Right hindlimb (tissue), 1 donor: ENCODE measurements around the gene BBS1.
"Not testable (repeated sequence)": the region's sequence is repeated elsewhere in the genome, so short reads cannot be mapped to it uniquely, and the experiment has no call there.

Experiments used
- DNase-seq: peaks from one replicate; pipeline ENCODE4 v3.0.0-alpha.2; 2018

The BBS1 gene

DNA sequence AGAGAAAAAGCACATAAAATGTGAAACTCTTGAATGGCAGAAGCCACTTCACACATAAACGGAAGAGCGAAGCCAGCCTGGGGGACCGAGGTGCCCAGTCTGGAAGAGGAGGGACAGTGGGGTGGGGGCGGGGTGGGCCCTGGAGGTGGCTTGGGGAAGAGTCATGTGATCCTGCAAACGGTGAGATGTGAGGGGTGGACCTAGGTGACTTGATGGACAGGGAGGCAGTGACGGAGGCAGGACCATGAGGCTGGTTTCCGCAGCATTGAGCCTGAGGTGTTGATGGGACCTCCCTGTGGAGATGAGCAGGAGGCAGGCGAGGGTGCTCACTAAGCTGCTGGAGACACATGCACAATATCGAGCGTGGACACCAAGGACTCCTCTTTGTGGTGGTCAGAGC is 18.6 kb downstream of the BBS1 start:
- DNase-seq = no peak

DNA sequence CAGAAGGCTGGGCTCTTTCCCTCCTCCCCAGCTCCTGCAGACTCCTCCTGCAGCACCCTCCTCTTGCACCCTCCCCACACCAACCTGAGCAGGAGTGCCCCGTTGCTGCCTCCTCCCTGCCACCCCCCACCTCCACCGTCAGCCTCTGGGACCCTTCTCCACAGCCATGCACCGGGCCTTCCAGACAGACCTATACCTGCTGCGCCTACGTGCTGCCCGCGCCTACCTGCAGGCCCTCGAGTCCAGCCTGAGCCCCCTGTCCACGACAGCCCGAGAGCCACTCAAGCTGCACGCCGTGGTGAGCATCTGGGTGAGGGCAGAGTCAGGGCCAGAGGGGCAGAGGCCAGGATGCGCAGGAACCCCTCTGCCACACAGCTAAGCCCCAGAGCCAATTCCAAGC is 19.2 kb downstream of the BBS1 start:
- no peak for DNase-seq

DNA sequence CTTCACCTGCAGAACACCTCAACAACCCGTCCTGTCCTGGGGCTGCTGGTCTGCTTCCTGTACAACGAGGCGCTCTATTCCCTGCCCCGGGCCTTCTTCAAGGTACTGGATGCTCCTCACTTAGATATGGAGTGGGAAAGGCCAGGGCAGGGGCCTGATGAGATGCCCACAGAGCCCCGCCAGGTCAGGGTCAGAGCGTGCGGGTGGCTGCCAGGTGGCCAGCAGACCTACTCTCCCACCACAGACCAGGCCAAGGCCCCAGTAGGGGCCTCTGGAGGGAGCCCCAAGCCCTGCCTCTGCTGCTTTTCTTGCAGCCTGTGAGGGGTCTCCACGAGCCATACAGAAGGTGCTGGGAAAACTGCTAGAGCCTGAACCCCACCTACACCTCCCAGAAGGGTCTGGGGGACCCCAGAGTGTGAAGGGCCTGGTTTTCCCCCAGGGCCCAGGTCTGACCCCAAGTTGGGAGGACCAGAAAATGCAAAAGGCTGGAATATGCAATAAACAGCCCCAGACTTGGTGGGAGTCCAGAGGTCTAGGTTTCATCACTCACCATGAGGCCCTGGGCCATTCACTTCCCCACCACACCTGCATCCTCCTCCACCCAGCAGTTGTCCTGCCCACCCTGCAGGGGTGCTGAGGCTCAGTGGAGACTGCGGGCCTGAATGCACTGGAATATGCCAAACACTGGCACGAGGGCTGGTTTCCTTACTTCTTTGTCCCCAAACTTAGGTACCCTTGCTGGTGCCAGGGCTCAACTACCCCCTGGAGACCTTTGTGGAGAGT is 20.7 kb downstream of the BBS1 start:
- no peak for DNase-seq

DNA sequence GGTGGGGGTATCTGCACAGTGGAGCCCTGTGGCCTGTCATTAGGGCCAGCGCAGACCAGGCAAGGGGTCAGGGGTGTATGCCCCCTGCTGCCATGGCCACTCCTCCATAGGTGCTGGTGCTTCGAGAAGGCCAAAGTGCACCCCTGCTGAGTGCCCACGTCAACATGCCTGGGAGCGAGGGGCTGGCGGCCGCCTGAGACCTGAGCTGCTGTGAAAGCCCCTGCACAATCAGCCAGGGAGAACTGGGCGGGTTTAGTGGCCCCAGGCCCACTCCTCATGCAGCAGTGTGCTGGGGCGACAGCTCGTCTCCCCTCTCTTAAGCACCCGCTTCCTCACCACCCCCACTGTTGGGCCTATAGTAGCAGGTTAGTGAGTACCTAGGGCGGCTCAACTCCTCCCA is 21.4 kb downstream of the BBS1 start:
- DNase-seq = no peak

DNA sequence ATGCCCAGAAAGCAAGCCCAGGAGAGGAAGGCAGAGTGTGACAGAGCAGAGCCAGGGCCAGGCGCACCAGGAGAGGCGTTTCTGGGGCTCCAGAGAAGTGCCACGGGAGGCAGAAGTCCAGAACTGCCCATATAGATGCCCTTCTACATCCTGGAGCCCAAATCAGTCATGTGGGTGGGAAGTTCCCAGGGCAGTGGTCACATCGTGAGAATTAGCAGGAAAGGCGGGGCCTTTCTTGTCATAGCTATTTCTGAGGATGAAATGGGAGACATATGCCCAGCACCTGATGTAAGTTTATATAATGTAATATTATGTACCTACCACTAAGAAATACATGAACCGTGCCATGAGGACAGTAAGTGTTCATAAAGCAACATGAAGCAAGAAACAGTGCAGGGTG is 22.3 kb downstream of the BBS1 start:
- DNase-seq = no peak

DNA sequence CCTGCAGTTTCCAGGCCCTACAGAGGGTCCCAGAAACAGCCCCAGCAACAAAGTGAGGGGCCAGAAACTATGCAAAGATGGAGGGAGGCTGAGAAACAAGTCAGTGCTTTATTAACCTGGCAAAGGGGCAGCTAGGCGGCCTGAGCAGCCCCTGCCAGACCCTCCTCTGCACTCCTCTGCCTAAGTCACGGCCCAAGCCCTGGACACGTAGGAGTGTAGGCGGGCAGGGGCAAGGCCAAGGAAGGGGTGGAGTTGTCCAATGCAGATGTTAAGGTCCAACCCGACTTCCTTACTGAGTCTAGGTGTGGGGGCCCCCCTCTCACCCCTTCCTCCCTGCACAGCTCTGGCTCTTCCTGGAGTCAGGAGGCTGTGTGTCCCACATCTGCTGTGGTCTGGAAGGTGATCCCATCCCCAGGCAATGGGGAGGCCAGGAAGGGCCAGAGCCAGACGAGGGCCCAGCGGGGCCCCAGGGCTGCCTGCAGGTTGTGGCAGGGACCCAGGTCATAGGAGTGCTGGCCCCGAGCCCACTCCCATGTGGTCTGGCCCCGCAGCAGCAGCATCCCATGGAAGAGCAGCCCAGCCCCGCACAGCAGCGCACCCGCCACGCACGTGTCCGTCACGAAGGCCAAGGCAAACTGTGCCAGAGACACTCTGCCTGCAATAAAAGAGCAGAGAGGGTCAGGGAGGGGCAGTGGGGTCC is 28.9 kb downstream of the BBS1 start:
- no peak for DNase-seq

DNA sequence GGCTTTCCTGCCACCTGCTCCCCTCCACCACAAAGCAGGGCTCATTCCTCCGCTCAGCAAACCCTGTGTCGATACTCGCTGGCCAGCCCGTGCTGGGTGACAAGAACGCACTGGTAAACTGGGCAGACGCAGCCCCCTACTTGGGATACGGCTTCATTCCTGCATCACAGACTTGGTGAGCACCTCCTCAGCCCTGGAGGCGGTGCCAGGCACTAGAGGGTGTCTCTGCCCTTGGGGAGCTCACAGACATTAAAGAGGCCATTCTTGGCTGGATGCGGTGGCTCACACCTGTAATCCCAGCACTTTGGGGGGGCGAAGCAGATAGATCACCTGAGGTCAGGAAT is 29.4 kb downstream of the BBS1 start:
- DNase-seq = no peak

DNA sequence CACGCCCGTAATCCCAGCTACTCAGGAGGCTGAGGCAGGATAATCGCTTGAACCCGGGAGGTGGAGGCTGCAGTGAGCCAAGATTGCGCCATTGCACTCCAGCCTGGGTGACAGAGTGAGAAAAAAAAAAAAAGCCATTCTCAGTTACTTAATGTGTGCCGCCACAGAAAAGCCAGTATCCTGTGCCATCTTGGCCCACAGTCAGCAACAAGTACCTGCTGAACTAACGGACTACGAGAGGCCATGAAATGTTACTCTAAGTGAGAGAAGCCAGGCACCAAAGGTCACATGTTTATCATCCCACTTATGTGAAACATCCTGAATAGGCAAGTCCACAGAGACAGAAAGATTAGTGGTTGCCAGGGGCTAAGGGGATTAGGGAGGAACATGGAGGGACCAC is 30.2 kb downstream of the BBS1 start:
- DNase-seq = not testable (repeated sequence)

DNA sequence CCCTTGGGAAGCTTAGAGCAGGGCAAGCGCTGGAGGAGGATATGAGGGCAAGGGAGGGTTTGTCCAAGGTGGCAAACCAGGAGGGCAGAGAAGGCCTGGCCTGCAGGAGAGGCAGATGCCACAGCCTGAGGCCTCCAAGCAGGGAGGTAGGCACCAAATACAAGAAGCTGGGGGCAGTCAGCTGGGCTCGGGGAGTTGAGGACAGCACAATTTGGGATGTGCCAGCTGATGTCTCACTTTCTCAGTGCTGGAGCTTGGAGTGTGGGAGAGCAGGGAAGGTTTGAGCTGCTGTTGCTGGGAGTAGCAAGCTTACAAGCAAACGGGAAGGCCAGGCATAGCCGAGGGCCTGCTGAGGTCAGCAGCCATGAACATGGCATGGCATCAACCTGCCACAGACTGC is 31.5 kb downstream of the BBS1 start:
- DNase-seq = no peak

DNA sequence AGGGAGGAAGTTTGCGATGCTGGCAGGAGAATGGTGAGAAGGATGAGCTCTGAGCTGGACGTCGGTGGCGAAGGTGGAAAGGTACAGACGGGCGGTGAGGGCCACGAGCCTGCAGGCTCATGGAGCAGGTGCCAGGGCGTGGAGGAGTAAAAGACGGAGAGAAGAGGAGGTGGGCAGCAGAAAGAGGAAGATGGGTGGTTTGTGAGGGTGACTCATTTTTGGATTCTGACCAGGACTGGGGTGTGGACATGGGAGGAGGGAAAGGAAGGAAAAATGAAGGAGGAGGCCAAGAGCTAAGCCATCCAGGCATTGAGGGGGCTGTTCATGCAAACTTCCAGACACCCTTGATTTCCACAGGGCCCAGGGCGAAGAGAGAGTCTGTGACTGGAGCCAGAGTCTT is 31.9 kb downstream of the BBS1 start:
- DNase-seq = no peak

DNA sequence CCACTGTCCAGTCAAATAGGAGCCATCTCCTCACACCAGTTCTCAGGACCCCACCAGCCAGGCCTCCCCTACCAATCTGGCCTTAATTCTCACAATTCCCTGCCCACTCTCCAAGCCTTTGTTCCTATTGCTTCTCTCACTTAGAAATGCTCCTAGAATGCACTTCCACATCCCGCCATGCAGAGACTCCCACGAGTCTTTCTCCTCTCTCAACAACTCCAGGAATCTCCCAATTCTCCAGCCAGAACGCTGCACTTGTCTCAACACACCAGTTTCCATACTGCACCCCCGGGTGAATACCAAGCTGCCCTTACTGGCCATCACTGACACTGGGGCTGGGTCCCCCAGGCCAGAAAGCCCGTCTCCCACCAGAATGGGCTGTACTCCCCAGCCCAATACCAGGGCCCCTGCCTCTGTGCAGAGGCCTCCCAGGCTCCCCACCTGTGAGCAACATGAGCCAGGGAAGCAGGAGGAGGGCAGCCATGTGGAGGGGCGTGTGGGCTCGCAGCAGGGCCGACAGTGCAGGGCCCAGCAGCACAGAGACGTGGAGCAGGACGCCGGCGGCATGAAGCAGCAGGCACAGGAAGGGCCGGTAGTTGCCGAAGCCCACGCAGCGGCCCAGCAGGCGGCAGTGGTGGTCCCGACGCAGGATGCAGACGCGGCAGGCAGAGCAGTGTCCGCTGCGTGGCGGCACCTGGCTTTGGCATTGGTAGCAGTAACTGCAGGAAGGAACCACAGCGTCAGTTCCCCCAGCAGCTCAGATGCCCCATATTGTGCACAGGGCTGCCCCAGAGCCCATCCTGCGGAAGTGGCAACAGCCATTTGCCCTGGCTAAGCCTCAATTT is 33.0 kb downstream of the BBS1 start:
- DNase-seq = peak; percentile 81

DNA sequence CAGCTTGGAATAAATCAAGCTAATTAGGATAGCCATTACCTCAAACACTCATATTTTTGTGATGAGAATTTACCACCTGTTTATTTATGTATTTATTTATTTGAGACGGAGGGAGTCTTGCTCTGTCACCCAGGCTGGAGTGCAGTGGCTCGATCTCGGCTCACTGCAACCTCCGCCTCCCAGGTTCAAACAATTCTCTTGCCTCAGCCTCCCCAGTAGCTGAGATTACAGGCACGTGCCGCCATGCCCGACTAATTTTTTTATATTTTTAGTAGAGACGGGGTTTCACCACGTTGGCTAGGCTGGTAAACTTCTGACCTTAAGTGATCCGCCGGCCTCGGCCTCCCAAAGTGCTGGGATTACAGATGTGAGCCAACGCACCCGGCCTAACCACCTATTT is 34.5 kb downstream of the BBS1 start:
- not testable (repeated sequence) for DNase-seq

DNA sequence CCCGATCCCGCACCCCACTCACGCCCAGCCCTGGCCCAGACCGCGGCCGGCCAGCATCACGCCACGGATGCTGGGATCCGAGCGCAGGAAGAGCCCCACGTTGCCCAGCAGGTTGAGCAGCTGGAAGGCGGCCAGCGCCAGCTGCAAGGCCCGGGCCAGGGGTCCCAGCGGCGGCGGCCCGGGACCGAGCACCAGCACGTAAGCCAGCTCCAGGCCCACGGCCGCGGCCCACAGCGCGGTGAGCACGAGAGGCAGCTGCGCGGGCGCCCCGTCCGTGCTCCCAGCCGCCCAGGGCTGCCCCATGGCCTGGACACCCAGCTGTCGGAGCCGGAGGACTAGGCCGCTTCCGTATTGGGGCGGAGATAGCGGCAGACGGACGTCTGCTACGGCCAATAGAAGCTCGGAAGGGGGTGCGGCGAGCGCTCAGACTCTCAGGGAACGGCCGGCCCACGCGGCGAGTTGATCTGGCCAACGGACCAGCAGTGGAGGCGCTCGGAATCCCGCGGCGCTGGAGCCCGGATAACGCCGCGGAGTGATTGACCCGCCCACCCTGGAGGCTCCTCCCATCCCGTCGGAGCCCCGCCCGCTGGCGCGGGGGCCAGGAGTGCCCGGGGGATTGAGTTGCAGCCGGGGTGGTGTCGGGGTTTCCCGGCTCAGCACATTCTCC is 35.4 kb downstream of the BBS1 start, which contains the start of gene ZDHHC24:
ZDHHC24 (minus strand) TSS at position 348 of the 667 bp plus-strand sequence; CDS start at position 303, 45 bp downstream.
- DNase-seq = peak; percentile 96

DNA sequence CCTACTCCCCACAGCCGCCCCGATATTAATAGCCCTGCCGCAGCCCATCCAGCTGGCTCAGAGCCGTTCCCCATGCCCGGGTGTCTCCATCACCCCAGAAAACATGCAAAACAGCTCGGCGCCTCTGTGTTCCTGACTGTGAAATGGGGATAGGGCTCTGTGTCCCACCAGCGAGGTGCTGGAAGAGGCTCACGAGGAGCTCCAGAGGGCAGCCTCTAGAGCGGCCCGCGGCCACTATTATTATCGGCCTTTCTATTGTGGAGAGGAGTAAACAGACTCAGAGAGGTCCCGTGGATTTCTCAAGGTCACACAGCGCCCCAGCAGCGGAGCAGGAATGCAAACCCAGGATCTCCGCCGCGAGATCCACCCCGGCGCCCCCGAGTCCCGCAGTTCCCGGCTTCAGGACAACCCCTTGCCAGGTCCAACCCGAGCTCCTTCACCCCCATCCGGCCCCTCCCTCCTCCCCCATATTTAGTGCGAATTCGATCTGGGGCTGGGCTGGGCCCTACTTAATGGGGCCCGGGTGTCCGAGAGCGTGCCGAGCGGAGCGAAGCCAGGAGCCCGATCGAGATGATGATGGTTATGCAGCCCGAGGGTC is 36.0 kb downstream of the BBS1 start, which contains the start of gene ACTN3:
ACTN3 (plus strand) TSS at position 536 of the 598 bp plus-strand sequence; CDS start at position 571, 35 bp downstream.
- DNase-seq = peak; percentile 64

DNA sequence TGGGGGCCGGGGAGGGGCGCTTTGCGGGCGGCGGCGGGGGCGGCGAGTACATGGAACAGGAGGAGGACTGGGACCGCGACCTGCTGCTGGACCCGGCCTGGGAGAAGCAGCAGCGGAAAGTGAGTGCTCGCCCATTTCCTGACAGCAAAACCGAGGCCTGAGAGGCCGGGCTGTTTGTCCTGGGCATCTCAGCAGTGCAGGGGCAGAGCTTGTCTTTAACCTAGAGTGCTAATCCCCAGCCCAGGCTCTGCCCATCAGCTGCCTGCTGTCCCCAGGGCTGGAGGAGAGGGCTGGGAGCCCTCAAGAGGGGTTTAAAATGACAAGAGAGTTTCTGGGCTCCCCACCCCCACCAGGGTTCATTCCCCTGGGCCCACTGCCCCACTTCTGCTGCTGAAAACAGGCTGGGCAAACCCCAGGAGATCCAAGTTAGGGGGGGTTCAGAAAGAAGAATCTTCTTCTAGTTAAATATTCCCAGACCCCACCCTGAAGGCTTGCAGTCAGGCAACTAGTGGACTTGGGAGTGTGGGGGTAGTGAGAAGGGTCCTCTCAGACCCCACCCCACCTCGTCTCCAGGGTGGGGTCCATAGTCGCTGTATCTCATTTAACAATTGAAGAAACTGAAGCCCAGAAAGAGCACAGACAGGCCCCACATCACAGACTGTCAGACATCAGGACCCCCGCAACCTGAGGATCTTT is 36.7 kb downstream of the BBS1 start:
- DNase-seq = no peak

DNA sequence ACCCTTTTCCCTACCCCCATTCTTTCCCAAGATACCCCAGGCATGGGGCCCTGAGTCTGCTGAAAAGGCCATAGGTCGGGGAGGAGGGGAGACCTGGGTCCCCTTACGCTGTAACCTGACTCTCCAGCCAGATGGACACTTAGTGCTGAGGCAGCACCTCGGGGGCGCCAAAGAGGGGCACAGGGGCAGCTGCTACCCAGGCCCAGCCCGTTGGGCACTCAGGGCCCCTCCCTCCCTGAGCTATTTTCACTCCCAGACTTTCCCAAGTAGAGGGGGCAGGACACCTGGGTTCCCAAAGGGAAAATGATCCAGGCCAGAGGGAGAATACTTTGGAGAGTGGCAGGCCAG is 37.2 kb downstream of the BBS1 start:
- DNase-seq = no peak

DNA sequence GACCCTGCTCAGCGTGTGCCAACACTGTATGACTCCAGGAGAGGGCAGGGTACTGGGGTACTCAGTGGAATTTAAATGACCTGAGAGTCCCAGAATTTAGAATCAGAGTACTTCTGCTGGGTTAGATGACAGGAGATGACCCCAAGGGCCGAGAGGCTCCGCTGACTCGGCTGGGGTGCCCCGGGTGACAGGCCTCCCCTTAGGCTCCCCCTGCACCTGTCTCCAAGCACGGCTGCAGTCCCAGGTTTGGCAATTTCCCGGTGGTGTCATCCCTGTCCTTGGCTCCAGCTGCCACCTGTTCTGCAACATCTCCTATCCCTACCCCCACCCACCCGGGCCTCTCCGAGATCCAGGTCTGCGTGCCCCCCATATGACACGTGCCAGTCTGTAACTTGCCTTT is 37.6 kb downstream of the BBS1 start:
- DNase-seq = no peak

DNA sequence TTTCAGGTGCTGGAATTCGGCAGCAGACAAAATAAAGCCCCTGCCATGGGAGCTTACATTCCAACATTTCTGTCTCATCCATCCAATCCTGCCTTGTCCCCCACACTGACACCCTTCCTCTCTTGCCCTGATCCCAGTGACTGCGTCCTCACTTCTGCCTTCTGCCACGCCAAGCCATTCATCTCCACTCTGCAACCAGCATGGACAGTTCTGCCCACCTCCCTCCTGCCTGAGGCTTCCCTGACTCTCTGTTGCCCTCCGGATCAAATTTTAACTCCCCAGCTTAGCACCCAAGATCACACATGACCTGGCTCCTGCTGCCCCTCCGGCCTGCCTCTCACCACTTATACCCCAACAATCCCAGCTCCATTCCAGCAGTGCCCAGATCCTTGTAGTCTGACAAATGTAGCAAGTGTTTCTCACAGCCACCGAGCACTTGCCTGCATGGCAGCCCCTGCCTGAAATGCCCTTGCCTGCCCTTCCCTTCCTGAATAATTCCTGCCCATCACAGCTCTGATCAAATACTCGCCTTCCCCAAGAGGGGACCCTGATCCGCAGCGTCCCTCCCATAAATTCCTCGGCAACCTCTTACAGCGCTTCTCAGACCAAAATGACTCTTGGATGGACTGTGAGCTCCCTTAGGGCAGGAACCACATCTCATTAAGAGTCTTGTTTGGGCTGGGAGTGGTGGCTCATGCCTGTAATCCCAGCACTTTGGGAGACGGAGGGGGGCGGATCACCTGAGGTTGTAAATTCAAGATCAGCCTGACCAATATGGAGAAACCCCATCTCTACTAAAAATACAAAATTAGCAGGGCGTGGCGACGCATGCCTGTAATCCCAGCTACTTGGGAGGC is 38.6 kb downstream of the BBS1 start:
- DNase-seq = no peak

DNA sequence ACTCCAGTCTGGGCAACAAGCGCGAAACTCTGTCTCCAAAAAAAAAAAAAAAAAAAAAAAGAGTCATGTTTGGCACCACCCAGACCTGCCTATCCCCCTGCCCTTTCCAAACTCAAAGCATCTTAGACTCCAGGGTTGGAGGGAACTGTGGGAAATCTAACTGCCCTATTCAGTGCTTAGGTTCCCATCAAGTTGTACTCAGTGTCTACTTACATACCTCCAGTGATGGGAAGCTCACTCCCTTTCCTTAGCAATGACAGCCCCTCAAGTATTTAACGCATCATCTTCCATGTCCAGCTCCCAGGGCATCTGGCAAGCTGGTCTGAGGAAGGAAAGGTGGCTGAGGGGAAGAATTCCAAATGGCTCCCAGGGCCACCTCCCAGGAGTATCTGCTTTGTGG is 39.3 kb downstream of the BBS1 start:
- no peak for DNase-seq

DNA sequence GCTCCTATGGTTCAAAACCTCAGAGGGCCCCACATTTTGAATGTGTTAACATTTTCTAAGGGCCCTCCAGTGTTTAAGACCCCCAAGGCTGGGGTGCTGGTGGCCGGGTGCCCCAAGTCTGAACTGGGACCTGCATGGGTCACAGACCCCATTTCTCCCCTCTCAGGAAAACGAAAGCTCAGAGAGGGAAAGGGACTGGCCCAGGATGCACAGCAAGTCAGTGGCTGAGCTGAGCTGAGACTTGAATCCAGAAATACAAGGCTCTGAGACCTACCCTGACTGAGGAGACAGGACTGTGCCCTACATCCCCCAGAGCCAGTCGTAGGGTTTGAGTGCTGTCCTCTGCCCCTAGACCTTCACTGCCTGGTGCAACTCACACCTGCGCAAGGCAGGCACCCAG is 40.5 kb downstream of the BBS1 start:
- DNase-seq = no peak

DNA sequence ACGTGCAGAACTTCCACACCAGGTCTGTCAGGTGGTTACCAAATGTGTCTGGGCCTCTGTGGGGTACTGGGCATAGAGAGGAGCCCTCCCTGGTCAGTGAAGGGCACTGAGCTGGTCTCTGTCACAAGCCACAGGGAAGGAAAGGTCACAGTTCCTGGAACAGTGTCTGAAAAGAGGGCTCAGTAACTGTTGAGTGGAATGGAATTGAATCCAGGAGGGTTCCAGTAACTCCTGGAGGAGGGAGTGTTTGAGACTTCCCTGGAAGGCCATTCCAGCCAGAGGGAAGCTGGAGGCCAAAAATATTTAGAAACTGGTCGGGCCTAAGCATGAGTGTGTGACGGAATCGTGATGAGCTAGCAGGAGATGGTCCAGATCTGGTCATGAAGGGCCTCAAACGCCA is 44.2 kb downstream of the BBS1 start:
- DNase-seq = no peak
